Measurements from ENCODE around the gene TSR3. TPM values are rescaled to one million over a fixed set of nuclear protein-coding genes. Genes with fewer than 3 reads are reported as not detected.
A peak's percentile ranks its signal among the peaks of the same experiment; 100 is the strongest.

Gene TSR3
- total RNA-seq, 1 experiment from 2014 or later = 58.8 TPM

DNA sequence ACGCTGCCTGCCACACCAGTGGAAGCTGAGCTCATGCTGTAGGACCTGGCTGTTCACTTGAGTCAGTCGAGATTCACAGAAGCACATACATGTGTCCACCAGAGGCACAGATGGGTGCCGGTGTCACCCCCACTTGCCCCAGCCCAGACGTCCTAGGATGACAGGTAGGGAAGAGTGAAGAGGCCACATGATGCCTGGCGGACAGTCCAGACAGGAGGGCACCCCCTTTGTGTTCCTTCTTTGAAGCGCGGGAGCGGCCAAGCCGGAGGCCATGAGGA is 33.5 kb downstream of the TSR3 start:
- TF ChIP-seq CTCF (conservative IDR thresholded peaks at IDR 0.05) = no peak
- WGBS (ENCODE audit: extremely low coverage, insufficient read length, low lambda C conversion rate) = no CpG with 5 or more reads among the region's 9 CpGs
- Histone ChIP-seq H3K9me3 (ENCODE audit: control insufficient read depth, low read depth, low read length) (no peaks in the 10 kb centered on the region), H3K56ac (ENCODE audit: insufficient read length, low read depth, low read length) (no peak overlapping the region), H4K8ac (replicated peaks; ENCODE audit: insufficient read length, low read depth, low read length) (no peak overlapping the region), H2BK5ac (ENCODE audit: insufficient read length, low read length) (no peak overlapping the region), H2BK15ac (ENCODE audit: low read depth, low read length) (no peak overlapping the region), H2BK120ac (ENCODE audit: low read depth, low read length, poor library complexity, severe bottlenecking) (no peak overlapping the region), H4K20me1 (ENCODE audit: control insufficient read depth, insufficient read depth, insufficient read length) (no peaks in the 10 kb centered on the region), H3K14ac (ENCODE audit: insufficient read depth, low read length) (no peak overlapping the region), H3K18ac (ENCODE audit: insufficient read length, low read depth, low read length) (no peak overlapping the region), H2AK5ac (ENCODE audit: insufficient read length, low read length) (no peak overlapping the region), H4K91ac (ENCODE audit: insufficient read length, low read depth, low read length) (no peak overlapping the region), H3T11ph (ENCODE audit: low read length) (no peak overlapping the region), H3K23me2 (ENCODE audit: insufficient read length, low read depth, low read length, poor library complexity, severe bottlenecking) (no peaks in the 10 kb centered on the region), H3K4ac (ENCODE audit: low read depth, low read length) (no peak overlapping the region), H3K27ac (ENCODE audit: insufficient read length, low read depth, low read length) (no peak overlapping the region), H3K79me1 (ENCODE audit: insufficient read depth, low read depth, low read length, poor library complexity, severe bottlenecking) (peaks cover 5% of the 10 kb centered on the region), H3K79me2 (ENCODE audit: insufficient read depth, low read length) (peaks cover 15% of the 10 kb centered on the region; the same call in 1 of the 2 replicates), H3K4me2 (ENCODE audit: insufficient read depth, insufficient read length, low read length) (no peak overlapping the region), H3K27me3 (ENCODE audit: insufficient read depth, low read length) (no peaks in the 10 kb centered on the region), H2AFZ (ENCODE audit: low read length) (no peak overlapping the region), H2BK12ac (ENCODE audit: insufficient read length, low read depth, low read length) (no peak overlapping the region), H3K9ac (ENCODE audit: extremely low read depth, insufficient read length, low read length) (no peak overlapping the region), H3K23ac (ENCODE audit: insufficient read length, low read depth, low read length) (no peak overlapping the region), H2BK20ac (ENCODE audit: low read depth, low read length, poor library complexity, severe bottlenecking) (no peak overlapping the region), H3K4me1 (ENCODE audit: insufficient read depth, low read length) (no peaks in the 10 kb centered on the region), H4K5ac (ENCODE audit: insufficient read length, low read depth, low read length) (no peak overlapping the region)
- no peak for DNase-seq
- Mint-ChIP-seq H3K36me3 (ENCODE audit: insufficient read depth in 1 of 3, low read depth in 3 of 3) (peaks cover 51 to 90% (median 74%) of the 10 kb centered on the region in 3 experiments; a peak in 6 of 7 replicates), H3K4me1 (no peaks in the 10 kb centered on the region), H3K9me3 (no peaks in the 10 kb centered on the region), H3K4me3 (no peak overlapping the region), H3K27me3 (ENCODE audit: low read depth) (no peaks in the 10 kb centered on the region), H3K27ac (peak overlapping the region in 2 of 3 experiments; percentile 23 to 87; a peak in 4 of 7 replicates)
